Caco-2 (cell line): ENCODE results near the gene WDFY2. TPM values are rescaled to one million over a fixed set of nuclear protein-coding genes. Genes with fewer than 3 reads are reported as not detected.

Experiments used
- BruUV-seq: library from RNA; stranded (reverse); fragments of 400-500 nt; replicated peaks from 2 replicates; lab custom pipeline; 2021; lab: Mats Ljungman, UMichigan
- CTCF ChIA-PET: fragments of 300-600 bp; sonication (Branson Sonifier 250); formaldehyde crosslinking; loops from one replicate; lab custom pipeline; 2022; ENCODE audit warnings: antibody characterized with exemption; lab: Charles Lee
- POLR2A ChIA-PET: fragments of 300-600 bp; sonication (Branson Sonifier 250); formaldehyde crosslinking; loops from one replicate; lab custom pipeline; 2022; ENCODE audit warnings: antibody characterized with exemption; lab: Charles Lee
- DNase-seq, 2 experiments: peaks; one replicate each; pipeline versions ENCODE4 v3.0.0 to v3.0.0-alpha.2; 2020 to 2022
- H3K27me3 ChIP-seq: replicated peaks from 2 replicates; pipeline ENCODE4 v1.6.0; 2011; ENCODE audit warnings: low read length; ENCODE audit not compliant: control insufficient read depth, insufficient read depth
- H3K36me3 ChIP-seq: 2 replicates; pipeline ENCODE4 v1.5.1; 2011; ENCODE audit warnings: low read length; ENCODE audit not compliant: control insufficient read depth, insufficient read depth
- H3K4me1 ChIP-seq: fragments of 250-450 bp; sonication (Bioruptor Pico); 2 replicates; pipeline ENCODE4 v1.5.1; 2020; ENCODE audit warnings: mild to moderate bottlenecking
- H3K4me3 ChIP-seq: 2 replicates; pipeline ENCODE4 v1.5.1; 2011; ENCODE audit warnings: low read depth, mild to moderate bottlenecking, control low read depth, low read length
- H3K9me3 ChIP-seq: fragments of 250-450 bp; sonication (Bioruptor Pico); 2 replicates; pipeline ENCODE4 v1.5.1; 2020; ENCODE audit warnings: mild to moderate bottlenecking, moderate library complexity
- H3K27ac Mint-ChIP-seq: one replicate; pipeline ENCODE4 v1.8.0; 2022; ENCODE audit warnings: mixed read lengths; ENCODE audit not compliant: unreplicated experiment
- H3K27me3 Mint-ChIP-seq: one replicate; pipeline ENCODE4 v1.8.0; 2022; ENCODE audit warnings: mixed read lengths; ENCODE audit not compliant: insufficient read depth, unreplicated experiment
- H3K36me3 Mint-ChIP-seq: one replicate; pipeline ENCODE4 v1.8.0; 2022; ENCODE audit warnings: mild to moderate bottlenecking, mixed read lengths; ENCODE audit not compliant: insufficient read depth, unreplicated experiment
- H3K4me1 Mint-ChIP-seq: one replicate; pipeline ENCODE4 v1.8.0; 2022; ENCODE audit warnings: low read depth, mixed read lengths; ENCODE audit not compliant: unreplicated experiment
- H3K4me3 Mint-ChIP-seq: one replicate; pipeline ENCODE4 v1.8.0; 2022; ENCODE audit warnings: mild to moderate bottlenecking, moderate library complexity, mixed read lengths; ENCODE audit not compliant: unreplicated experiment
- H3K9me3 Mint-ChIP-seq: one replicate; pipeline ENCODE4 v1.8.0; 2022; ENCODE audit warnings: mixed read lengths; ENCODE audit not compliant: unreplicated experiment
- intact Hi-C: fragments of 100-400 bp; cut with micrococcal nuclease; formaldehyde crosslinking; loops from one replicate; pipeline ENCODE4 v1.10.0; 2022; ENCODE audit not compliant: unreplicated experiment
- total RNA-seq: library from RNA; stranded (reverse); gene quantifications from 2 replicates; pipeline ENCODE4 v1.2.3, GENCODE V29; 2022
- TF ChIP-seq, protein P1 (sequence below), 2 experiments: fragments of 200-600 bp in 1 of 2; IDR thresholded peaks; 1 replicate in 1 of 2; 2 replicates in 1 of 2; pipeline versions ENCODE4 v1.5.1 to v1.8.0; 2011 to 2022; ENCODE audit warnings: antibody characterized with exemption in 1 of 2, control low read depth in 1 of 2, inconsistent platforms in 1 of 2, low read depth in 1 of 2, low read length in 1 of 2, mild to moderate bottlenecking in 1 of 2, moderate library complexity in 1 of 2; ENCODE audit not compliant: insufficient read depth in 1 of 2, severe bottlenecking in 1 of 2, unreplicated experiment in 1 of 2

WDFY2 gene
- total RNA-seq, 1 experiment from 2014 or later: 9.2 TPM

DNA sequence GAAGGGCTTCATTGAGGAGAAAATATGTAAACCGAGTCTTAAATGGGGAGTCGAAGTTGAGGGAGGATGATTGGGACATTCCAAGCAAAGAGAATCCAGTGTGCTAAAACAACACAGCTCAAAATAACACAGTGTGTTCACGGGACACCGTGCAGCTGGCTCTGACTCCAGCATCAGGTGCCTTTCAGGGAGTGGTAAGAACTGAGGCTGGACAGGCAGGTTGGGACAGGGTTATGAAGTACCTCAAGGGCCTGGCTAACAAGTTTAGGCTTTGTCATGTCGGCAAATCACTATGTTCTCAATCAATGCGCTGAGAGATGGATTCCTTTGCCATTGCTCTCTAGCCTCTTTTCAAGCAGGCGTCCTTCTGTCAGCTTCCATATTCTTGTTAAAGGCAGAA lies 27.5 kb upstream of the WDFY2 start:
- Mint-ChIP-seq H3K9me3 (no peaks in the 10 kb centered on the region), H3K4me3 (no peak overlapping the region), H3K36me3 (no peaks in the 10 kb centered on the region), H3K27ac (no peak overlapping the region), H3K27me3 (peaks cover 6% of the 10 kb centered on the region), H3K4me1 (peaks cover 7% of the 10 kb centered on the region)
- H3K9me3 ChIP-seq: no peaks in the 10 kb centered on the region
- CTCF ChIA-PET: no interaction called here
- H3K36me3 ChIP-seq: no peaks in the 10 kb centered on the region
- no peaks in the 10 kb centered on the region for H3K27me3 ChIP-seq
- no TSS peak for BruUV-seq
- DNase-seq: no peak
- no peaks in the 10 kb centered on the region for H3K4me1 ChIP-seq
- TF ChIP-seq, protein P1, sequence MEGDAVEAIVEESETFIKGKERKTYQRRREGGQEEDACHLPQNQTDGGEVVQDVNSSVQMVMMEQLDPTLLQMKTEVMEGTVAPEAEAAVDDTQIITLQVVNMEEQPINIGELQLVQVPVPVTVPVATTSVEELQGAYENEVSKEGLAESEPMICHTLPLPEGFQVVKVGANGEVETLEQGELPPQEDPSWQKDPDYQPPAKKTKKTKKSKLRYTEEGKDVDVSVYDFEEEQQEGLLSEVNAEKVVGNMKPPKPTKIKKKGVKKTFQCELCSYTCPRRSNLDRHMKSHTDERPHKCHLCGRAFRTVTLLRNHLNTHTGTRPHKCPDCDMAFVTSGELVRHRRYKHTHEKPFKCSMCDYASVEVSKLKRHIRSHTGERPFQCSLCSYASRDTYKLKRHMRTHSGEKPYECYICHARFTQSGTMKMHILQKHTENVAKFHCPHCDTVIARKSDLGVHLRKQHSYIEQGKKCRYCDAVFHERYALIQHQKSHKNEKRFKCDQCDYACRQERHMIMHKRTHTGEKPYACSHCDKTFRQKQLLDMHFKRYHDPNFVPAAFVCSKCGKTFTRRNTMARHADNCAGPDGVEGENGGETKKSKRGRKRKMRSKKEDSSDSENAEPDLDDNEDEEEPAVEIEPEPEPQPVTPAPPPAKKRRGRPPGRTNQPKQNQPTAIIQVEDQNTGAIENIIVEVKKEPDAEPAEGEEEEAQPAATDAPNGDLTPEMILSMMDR (IDR thresholded peaks at IDR 0.05; ENCODE audit: insufficient read depth in 1 of 2, low read depth in 1 of 2, low read length in 1 of 2, severe bottlenecking in 1 of 2, unreplicated experiment in 1 of 2): no peak
- POLR2A ChIA-PET: no interaction called here
- intact Hi-C loops: loop anchor here (2.0 kb wide), 1 partner anchor 26 kb away; no protein-coding TSS in a partner anchor
- no peak overlapping the region for H3K4me3 ChIP-seq

DNA sequence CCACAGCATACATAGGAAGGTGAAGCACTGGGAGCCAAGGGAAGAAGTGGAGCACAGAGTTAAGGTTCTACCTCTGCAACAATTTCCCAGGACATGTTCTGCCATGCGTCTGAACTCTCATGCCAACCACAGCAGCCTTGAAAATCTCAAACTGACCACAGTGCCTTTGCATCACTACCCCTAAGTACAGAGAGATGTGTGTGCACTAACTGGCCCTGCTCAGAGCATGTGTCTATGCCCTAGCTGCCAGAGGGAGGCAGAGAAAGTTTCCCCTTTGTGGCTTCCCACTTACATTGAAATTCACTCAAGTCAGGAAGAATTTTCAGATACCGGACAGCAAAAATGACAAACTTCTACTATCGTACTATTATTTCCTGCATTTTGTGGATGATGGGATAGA lies 26.8 kb upstream of the WDFY2 start:
- H3K27ac Mint-ChIP-seq: no peak overlapping the region
- intact Hi-C loops: loop anchor here (2.0 kb wide), 1 partner anchor 25 kb away; no protein-coding TSS in a partner anchor

DNA sequence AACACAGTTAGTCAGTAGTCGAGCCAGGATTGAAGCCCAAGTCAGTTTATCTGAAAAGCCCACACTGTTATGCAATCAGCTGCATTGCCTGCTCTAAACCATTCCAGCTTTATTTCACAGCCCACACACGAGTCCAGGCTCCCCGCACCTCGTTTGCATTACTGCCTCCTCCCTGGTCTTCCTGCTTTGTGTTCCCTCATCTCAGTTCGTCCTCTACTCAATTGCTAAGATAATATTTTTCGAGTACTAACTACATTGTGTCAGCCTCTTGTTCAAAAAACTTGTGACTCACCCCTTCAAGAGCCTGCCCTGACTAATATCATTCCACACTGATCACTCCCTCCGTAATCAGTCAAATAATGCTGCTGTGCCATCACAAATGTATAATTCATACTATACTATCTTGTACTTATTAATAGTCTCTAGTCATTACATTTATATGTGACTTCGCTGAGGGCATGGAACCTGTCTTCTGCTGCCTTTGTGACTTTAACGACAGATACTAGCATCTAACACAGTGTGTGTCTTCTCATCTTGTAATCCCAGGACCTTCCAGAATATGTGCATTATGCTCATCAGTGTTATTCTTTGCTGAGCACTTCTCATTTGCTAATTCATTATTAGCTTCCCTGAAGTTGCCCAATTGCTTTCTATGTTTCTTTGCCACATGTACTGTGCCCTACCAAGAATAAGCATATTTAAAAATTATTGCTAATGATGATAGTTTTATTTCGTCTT lies 26.2 kb upstream of the WDFY2 start:
- intact Hi-C loops: loop anchor here (2.0 kb wide), 2 partner anchors 25 to 63 kb away; no protein-coding TSS in a partner anchor
- TF ChIP-seq, protein P1 (IDR thresholded peaks at IDR 0.05; ENCODE audit: insufficient read depth in 1 of 2, low read depth in 1 of 2, low read length in 1 of 2, severe bottlenecking in 1 of 2, unreplicated experiment in 1 of 2): no peak
- ChIA-PET CTCF (no interaction called here), POLR2A (no interaction called here)
- Histone ChIP-seq H3K4me1 (no peaks in the 10 kb centered on the region), H3K9me3 (no peaks in the 10 kb centered on the region), H3K36me3 (no peaks in the 10 kb centered on the region), H3K27me3 (no peaks in the 10 kb centered on the region), H3K4me3 (no peak overlapping the region)
- no TSS peak for BruUV-seq
- DNase-seq: no peak
- Mint-ChIP-seq H3K36me3 (no peaks in the 10 kb centered on the region), H3K4me1 (peaks cover 7% of the 10 kb centered on the region), H3K27me3 (peaks cover 6% of the 10 kb centered on the region), H3K9me3 (no peaks in the 10 kb centered on the region), H3K4me3 (no peak overlapping the region), H3K27ac (no peak overlapping the region)

More for the DNA sequence above, 26.8 kb upstream of the WDFY2 start:
- BruUV-seq: no TSS peak
- ChIA-PET POLR2A (no interaction called here), CTCF (no interaction called here)
- Mint-ChIP-seq H3K4me1 (peaks cover 7% of the 10 kb centered on the region), H3K36me3 (no peaks in the 10 kb centered on the region), H3K27me3 (peaks cover 6% of the 10 kb centered on the region), H3K9me3 (no peaks in the 10 kb centered on the region), H3K4me3 (no peak overlapping the region)
- H3K9me3 ChIP-seq: no peaks in the 10 kb centered on the region
- H3K4me1 ChIP-seq: no peaks in the 10 kb centered on the region
- no peak overlapping the region for H3K4me3 ChIP-seq
- no peak for DNase-seq
- no peaks in the 10 kb centered on the region for H3K36me3 ChIP-seq
- no peaks in the 10 kb centered on the region for H3K27me3 ChIP-seq
- TF ChIP-seq, protein P1 (IDR thresholded peaks at IDR 0.05; ENCODE audit: insufficient read depth in 1 of 2, low read depth in 1 of 2, low read length in 1 of 2, severe bottlenecking in 1 of 2, unreplicated experiment in 1 of 2): no peak
